ENCODE results near the gene SAFB2. TPM values are rescaled to one million over a fixed set of nuclear protein-coding genes. Genes with fewer than 3 reads are reported as not detected.

SAFB2 gene
- total RNA-seq, 1 experiment from 2014 or later: 86.9 TPM

- TF ChIP-seq EZH2 (IDR thresholded peaks at IDR 0.05): no peak
- TF ChIP-seq ELF1 (IDR thresholded peaks at IDR 0.05; ENCODE audit: borderline replicate concordance, low read depth): no peak
- no peak for TF ChIP-seq SIN3A (IDR thresholded peaks at IDR 0.05; ENCODE audit: low read depth)
- no peak for TF ChIP-seq EZH2phosphoT487 (IDR thresholded peaks at IDR 0.05; ENCODE audit: borderline replicate concordance)
- TF ChIP-seq, protein P1, sequence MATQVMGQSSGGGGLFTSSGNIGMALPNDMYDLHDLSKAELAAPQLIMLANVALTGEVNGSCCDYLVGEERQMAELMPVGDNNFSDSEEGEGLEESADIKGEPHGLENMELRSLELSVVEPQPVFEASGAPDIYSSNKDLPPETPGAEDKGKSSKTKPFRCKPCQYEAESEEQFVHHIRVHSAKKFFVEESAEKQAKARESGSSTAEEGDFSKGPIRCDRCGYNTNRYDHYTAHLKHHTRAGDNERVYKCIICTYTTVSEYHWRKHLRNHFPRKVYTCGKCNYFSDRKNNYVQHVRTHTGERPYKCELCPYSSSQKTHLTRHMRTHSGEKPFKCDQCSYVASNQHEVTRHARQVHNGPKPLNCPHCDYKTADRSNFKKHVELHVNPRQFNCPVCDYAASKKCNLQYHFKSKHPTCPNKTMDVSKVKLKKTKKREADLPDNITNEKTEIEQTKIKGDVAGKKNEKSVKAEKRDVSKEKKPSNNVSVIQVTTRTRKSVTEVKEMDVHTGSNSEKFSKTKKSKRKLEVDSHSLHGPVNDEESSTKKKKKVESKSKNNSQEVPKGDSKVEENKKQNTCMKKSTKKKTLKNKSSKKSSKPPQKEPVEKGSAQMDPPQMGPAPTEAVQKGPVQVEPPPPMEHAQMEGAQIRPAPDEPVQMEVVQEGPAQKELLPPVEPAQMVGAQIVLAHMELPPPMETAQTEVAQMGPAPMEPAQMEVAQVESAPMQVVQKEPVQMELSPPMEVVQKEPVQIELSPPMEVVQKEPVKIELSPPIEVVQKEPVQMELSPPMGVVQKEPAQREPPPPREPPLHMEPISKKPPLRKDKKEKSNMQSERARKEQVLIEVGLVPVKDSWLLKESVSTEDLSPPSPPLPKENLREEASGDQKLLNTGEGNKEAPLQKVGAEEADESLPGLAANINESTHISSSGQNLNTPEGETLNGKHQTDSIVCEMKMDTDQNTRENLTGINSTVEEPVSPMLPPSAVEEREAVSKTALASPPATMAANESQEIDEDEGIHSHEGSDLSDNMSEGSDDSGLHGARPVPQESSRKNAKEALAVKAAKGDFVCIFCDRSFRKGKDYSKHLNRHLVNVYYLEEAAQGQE (IDR thresholded peaks at IDR 0.05; ENCODE audit: low read depth): no peak
- TF ChIP-seq SP1 (IDR thresholded peaks at IDR 0.05; ENCODE audit: low read depth): no peak
- no peak for TF ChIP-seq SRF (IDR thresholded peaks at IDR 0.05; ENCODE audit: low read depth)
- TF ChIP-seq POLR2AphosphoS5 (IDR thresholded peaks at IDR 0.05; ENCODE audit: low read depth, low read length): no peak
- TF ChIP-seq, protein P2, sequence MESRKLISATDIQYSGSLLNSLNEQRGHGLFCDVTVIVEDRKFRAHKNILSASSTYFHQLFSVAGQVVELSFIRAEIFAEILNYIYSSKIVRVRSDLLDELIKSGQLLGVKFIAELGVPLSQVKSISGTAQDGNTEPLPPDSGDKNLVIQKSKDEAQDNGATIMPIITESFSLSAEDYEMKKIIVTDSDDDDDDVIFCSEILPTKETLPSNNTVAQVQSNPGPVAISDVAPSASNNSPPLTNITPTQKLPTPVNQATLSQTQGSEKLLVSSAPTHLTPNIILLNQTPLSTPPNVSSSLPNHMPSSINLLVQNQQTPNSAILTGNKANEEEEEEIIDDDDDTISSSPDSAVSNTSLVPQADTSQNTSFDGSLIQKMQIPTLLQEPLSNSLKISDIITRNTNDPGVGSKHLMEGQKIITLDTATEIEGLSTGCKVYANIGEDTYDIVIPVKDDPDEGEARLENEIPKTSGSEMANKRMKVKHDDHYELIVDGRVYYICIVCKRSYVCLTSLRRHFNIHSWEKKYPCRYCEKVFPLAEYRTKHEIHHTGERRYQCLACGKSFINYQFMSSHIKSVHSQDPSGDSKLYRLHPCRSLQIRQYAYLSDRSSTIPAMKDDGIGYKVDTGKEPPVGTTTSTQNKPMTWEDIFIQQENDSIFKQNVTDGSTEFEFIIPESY (IDR thresholded peaks at IDR 0.05; ENCODE audit: extremely low read depth, insufficient replicate concordance, low read length): no peak
- Histone ChIP-seq H3K4me2 (ENCODE audit: low read length) (no peak overlapping the region), H3K4me1 (ENCODE audit: control insufficient read depth in 1 of 2, insufficient read depth in 2 of 2, low read length in 2 of 2) (no peaks in the 10 kb centered on the region), H4K20me1 (ENCODE audit: insufficient read depth) (peaks cover 25% of the 10 kb centered on the region; the same call in 1 of the 2 replicates), H2AFZ (ENCODE audit: low read depth, low read length, poor library complexity, severe bottlenecking) (no peak overlapping the region), H3K9ac (ENCODE audit: low read length) (no peak overlapping the region), H3K36me3 (ENCODE audit: control insufficient read depth in 1 of 2, insufficient read depth in 2 of 2, low read length in 2 of 2) (peaks cover 46 to 62% of the 10 kb centered on the region in 2 experiments; a peak in 3 of 4 replicates), H3K9me3 (ENCODE audit: control insufficient read depth in 1 of 2, insufficient read depth in 1 of 2, low read depth in 1 of 2, low read length in 2 of 2) (no peaks in the 10 kb centered on the region), H3K27me3 (ENCODE audit: insufficient read depth, low read length) (no peaks in the 10 kb centered on the region), H3K27ac (ENCODE audit: low read depth, low read length) (no peak overlapping the region), H3K9me2 (ENCODE audit: insufficient read depth) (no peaks in the 10 kb centered on the region), H3K4me3 (replicated peaks in 1 of 2; ENCODE audit: low read depth in 1 of 2, low read length in 2 of 2) (no peak overlapping the region), H3K79me2 (ENCODE audit: insufficient read depth, low read length) (peaks cover 100% of the 10 kb centered on the region)
- ChIA-PET CTCF (no interaction called here), POLR2A (no interaction called here), RAD21 (ENCODE audit: low non-redundant PET in 1 of 2, low total read pairs in 2 of 2, uncharacterized antibody in 2 of 2, unreplicated experiment in 2 of 2) (no interaction called here)
- BruUV-seq (replicated peaks): no TSS peak
- no peak for DNase-seq (ENCODE audit: low read depth, low spot score)
- no peak for ATAC-seq
- intact Hi-C loops (cut with micrococcal nuclease): no loop called here
These were observed 20.5 kb upstream of the SAFB2 start for GRCh38 chr19:5643060-5643459.
